ENCODE data around the gene OXCT1.

GRCh38 chr5:41763081-41763480 is 107.1 kb downstream of the OXCT1 start:
- TF ChIP-seq POLR2A (IDR thresholded peaks at IDR 0.05; ENCODE audit: extremely low read depth, insufficient read length) (no peak), CTCF (IDR thresholded peaks at IDR 0.05; ENCODE audit: low read depth, low read length) (no peak), MAX (IDR thresholded peaks at IDR 0.05; ENCODE audit: low read depth, low read length) (no peak)
